Measurements from ENCODE around the gene IL17C.

DNA sequence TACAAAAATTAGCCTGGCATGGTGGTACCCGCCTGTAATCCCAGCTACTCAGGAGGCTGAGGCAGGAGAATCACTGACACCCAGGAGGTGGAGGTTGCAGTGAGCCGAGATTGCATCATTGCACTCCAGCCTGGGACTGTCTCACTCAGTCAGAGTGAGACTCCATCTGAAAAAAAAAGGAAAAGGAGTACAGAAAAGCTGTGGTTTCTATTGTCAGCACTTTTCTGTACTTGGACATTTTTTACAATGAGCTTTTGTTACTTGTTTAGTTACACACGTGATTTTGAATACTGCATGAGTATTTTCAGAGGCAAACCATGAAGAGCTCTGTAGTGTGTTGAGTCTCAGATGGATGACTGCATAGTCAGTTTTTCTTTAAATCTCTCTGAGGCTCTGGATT lies 41.9 kb upstream of the IL17C start:
- TF ChIP-seq, protein P1, sequence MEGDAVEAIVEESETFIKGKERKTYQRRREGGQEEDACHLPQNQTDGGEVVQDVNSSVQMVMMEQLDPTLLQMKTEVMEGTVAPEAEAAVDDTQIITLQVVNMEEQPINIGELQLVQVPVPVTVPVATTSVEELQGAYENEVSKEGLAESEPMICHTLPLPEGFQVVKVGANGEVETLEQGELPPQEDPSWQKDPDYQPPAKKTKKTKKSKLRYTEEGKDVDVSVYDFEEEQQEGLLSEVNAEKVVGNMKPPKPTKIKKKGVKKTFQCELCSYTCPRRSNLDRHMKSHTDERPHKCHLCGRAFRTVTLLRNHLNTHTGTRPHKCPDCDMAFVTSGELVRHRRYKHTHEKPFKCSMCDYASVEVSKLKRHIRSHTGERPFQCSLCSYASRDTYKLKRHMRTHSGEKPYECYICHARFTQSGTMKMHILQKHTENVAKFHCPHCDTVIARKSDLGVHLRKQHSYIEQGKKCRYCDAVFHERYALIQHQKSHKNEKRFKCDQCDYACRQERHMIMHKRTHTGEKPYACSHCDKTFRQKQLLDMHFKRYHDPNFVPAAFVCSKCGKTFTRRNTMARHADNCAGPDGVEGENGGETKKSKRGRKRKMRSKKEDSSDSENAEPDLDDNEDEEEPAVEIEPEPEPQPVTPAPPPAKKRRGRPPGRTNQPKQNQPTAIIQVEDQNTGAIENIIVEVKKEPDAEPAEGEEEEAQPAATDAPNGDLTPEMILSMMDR (IDR thresholded peaks at IDR 0.05), result no peak
- TF ChIP-seq EZH2 (IDR thresholded peaks at IDR 0.05; ENCODE audit: borderline replicate concordance, insufficient read depth, low read depth, low read length, poor library complexity, severe bottlenecking), result no peak

All from B cell (primary cell).